ENCODE data around the gene CHRDL2.

DNA sequence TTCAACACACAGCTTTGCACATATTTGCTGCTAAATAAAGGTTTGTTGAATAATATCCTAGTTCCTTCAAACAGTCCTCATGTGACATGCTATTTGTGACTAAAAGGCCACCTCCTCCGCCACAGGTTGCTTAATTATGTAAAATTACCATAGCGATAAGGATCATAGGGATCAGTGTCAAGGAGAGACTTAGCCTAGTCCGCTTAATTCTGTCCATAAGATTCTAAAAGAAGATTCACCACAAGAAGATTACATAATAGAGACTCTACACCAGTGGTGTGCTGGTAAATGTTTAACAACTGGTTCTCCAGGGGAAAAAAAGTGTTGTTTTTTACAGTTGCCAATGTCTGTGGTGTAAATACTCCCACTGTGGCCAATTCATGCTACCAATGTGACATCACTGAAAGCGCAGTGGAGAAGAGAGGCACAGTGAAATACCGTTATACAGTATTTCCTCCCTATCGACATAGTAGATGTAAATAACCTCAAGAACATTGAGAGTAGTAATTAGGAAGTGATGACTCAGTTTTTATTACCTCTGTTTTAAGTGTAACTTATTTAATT, 4.2 kb upstream of the CHRDL2 start:
- TF ChIP-seq, protein P1, sequence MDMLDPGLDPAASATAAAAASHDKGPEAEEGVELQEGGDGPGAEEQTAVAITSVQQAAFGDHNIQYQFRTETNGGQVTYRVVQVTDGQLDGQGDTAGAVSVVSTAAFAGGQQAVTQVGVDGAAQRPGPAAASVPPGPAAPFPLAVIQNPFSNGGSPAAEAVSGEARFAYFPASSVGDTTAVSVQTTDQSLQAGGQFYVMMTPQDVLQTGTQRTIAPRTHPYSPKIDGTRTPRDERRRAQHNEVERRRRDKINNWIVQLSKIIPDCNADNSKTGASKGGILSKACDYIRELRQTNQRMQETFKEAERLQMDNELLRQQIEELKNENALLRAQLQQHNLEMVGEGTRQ (IDR thresholded peaks at IDR 0.05) = no peak
- TF ChIP-seq, protein P2, sequence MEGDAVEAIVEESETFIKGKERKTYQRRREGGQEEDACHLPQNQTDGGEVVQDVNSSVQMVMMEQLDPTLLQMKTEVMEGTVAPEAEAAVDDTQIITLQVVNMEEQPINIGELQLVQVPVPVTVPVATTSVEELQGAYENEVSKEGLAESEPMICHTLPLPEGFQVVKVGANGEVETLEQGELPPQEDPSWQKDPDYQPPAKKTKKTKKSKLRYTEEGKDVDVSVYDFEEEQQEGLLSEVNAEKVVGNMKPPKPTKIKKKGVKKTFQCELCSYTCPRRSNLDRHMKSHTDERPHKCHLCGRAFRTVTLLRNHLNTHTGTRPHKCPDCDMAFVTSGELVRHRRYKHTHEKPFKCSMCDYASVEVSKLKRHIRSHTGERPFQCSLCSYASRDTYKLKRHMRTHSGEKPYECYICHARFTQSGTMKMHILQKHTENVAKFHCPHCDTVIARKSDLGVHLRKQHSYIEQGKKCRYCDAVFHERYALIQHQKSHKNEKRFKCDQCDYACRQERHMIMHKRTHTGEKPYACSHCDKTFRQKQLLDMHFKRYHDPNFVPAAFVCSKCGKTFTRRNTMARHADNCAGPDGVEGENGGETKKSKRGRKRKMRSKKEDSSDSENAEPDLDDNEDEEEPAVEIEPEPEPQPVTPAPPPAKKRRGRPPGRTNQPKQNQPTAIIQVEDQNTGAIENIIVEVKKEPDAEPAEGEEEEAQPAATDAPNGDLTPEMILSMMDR (IDR thresholded peaks at IDR 0.05) = no peak

Data from A549 (cell line).